ENCODE measurements around the gene WLS.
"Not testable (repeated sequence)": the region's sequence is repeated elsewhere in the genome, so short reads cannot be mapped to it uniquely, and the experiment has no call there.

Gene WLS

GRCh38 chr1:68173936-68174737, 58.2 kb downstream of the WLS start:
- H3K4me3 ChIP-seq (ENCODE audit: insufficient read length, low read depth): no peak overlapping the region
- H3K4me1 ChIP-seq (ENCODE audit: insufficient read depth, insufficient read length): no peaks in the 10 kb centered on the region
- no peak overlapping the region for H3K9ac ChIP-seq (ENCODE audit: insufficient read length, low read depth)
- no peaks in the 10 kb centered on the region for H3K27me3 ChIP-seq (ENCODE audit: insufficient read depth, insufficient read length)
- peaks cover 52% of the 10 kb centered on the region for H3K36me3 ChIP-seq (ENCODE audit: insufficient read depth, insufficient read length, low read length)
- H3K9me3 ChIP-seq (ENCODE audit: insufficient read depth, low read length): no peaks in the 10 kb centered on the region
- DNase-seq (ENCODE audit: low read depth, low spot score): no peak
- TF ChIP-seq YY1 (IDR thresholded peaks at IDR 0.05; ENCODE audit: insufficient read depth, insufficient read length) (no peak), ZNF274 (IDR thresholded peaks at IDR 0.05; ENCODE audit: low read depth, low read length) (no peak), SUZ12 (IDR thresholded peaks at IDR 0.05; ENCODE audit: extremely low read depth, insufficient read depth, insufficient read length) (no peak)

GRCh38 chr1:68173283-68173935, 58.9 kb downstream of the WLS start:
- DNase-seq (ENCODE audit: low read depth, low spot score): no peak
- H3K27me3 ChIP-seq (ENCODE audit: insufficient read depth, insufficient read length): no peaks in the 10 kb centered on the region
- H3K9ac ChIP-seq (ENCODE audit: insufficient read length, low read depth): no peak overlapping the region
- H3K9me3 ChIP-seq (ENCODE audit: insufficient read depth, low read length): no peaks in the 10 kb centered on the region
- peaks cover 48% of the 10 kb centered on the region for H3K36me3 ChIP-seq (ENCODE audit: insufficient read depth, insufficient read length, low read length)
- no peak overlapping the region for H3K4me3 ChIP-seq (ENCODE audit: insufficient read length, low read depth)
- no peaks in the 10 kb centered on the region for H3K4me1 ChIP-seq (ENCODE audit: insufficient read depth, insufficient read length)
- TF ChIP-seq YY1 (IDR thresholded peaks at IDR 0.05; ENCODE audit: insufficient read depth, insufficient read length) (no peak), SUZ12 (IDR thresholded peaks at IDR 0.05; ENCODE audit: extremely low read depth, insufficient read depth, insufficient read length) (no peak), ZNF274 (IDR thresholded peaks at IDR 0.05; ENCODE audit: low read depth, low read length) (no peak)

- not testable (repeated sequence) for H3K9ac ChIP-seq (ENCODE audit: insufficient read length, low read depth); H3K9me3 ChIP-seq (ENCODE audit: insufficient read depth, low read length); H3K4me1 ChIP-seq (ENCODE audit: insufficient read depth, insufficient read length); DNase-seq (ENCODE audit: low read depth, low spot score); H3K4me3 ChIP-seq (ENCODE audit: insufficient read length, low read depth); H3K27me3 ChIP-seq (ENCODE audit: insufficient read depth, insufficient read length)
- H3K36me3 ChIP-seq (ENCODE audit: insufficient read depth, insufficient read length, low read length): peaks cover 53% of the 10 kb centered on the region
Observed at GRCh38 chr1:68171795-68172194, 60.5 kb downstream of the WLS start.

- H3K4me3 ChIP-seq (ENCODE audit: insufficient read length, low read depth): no peak overlapping the region
- no peaks in the 10 kb centered on the region for H3K9me3 ChIP-seq (ENCODE audit: insufficient read depth, low read length)
- TF ChIP-seq ZNF274 (IDR thresholded peaks at IDR 0.05; ENCODE audit: low read depth, low read length) (no peak), YY1 (IDR thresholded peaks at IDR 0.05; ENCODE audit: insufficient read depth, insufficient read length) (no peak), SUZ12 (IDR thresholded peaks at IDR 0.05; ENCODE audit: extremely low read depth, insufficient read depth, insufficient read length) (no peak)
- no peak for DNase-seq (ENCODE audit: low read depth, low spot score)
- H3K9ac ChIP-seq (ENCODE audit: insufficient read length, low read depth): no peak overlapping the region
- no peaks in the 10 kb centered on the region for H3K27me3 ChIP-seq (ENCODE audit: insufficient read depth, insufficient read length)
- peaks cover 55% of the 10 kb centered on the region for H3K36me3 ChIP-seq (ENCODE audit: insufficient read depth, insufficient read length, low read length)
- H3K4me1 ChIP-seq (ENCODE audit: insufficient read depth, insufficient read length): no peaks in the 10 kb centered on the region
Observed at GRCh38 chr1:68168545-68169171, 63.7 kb downstream of the WLS start.

GRCh38 chr1:68167211-68167610, 65.1 kb downstream of the WLS start:
- Histone ChIP-seq H3K27me3 (ENCODE audit: insufficient read depth, insufficient read length) (no peaks in the 10 kb centered on the region), H3K36me3 (ENCODE audit: insufficient read depth, insufficient read length, low read length) (peaks cover 62% of the 10 kb centered on the region), H3K4me3 (ENCODE audit: insufficient read length, low read depth) (no peak overlapping the region), H3K9ac (ENCODE audit: insufficient read length, low read depth) (no peak overlapping the region), H3K4me1 (ENCODE audit: insufficient read depth, insufficient read length) (no peaks in the 10 kb centered on the region), H3K9me3 (ENCODE audit: insufficient read depth, low read length) (no peaks in the 10 kb centered on the region)
- TF ChIP-seq YY1 (IDR thresholded peaks at IDR 0.05; ENCODE audit: insufficient read depth, insufficient read length) (no peak), SUZ12 (IDR thresholded peaks at IDR 0.05; ENCODE audit: extremely low read depth, insufficient read depth, insufficient read length) (no peak), ZNF274 (IDR thresholded peaks at IDR 0.05; ENCODE audit: low read depth, low read length) (no peak)
- no peak for DNase-seq (ENCODE audit: low read depth, low spot score)

- no peaks in the 10 kb centered on the region for H3K9me3 ChIP-seq (ENCODE audit: insufficient read depth, low read length)
- no peak for DNase-seq (ENCODE audit: low read depth, low spot score)
- H3K36me3 ChIP-seq (ENCODE audit: insufficient read depth, insufficient read length, low read length): peaks cover 70% of the 10 kb centered on the region
- H3K4me3 ChIP-seq (ENCODE audit: insufficient read length, low read depth): no peak overlapping the region
- no peak overlapping the region for H3K9ac ChIP-seq (ENCODE audit: insufficient read length, low read depth)
- TF ChIP-seq ZNF274 (IDR thresholded peaks at IDR 0.05; ENCODE audit: low read depth, low read length): no peak
- no peak for TF ChIP-seq SUZ12 (IDR thresholded peaks at IDR 0.05; ENCODE audit: extremely low read depth, insufficient read depth, insufficient read length)
- TF ChIP-seq YY1 (IDR thresholded peaks at IDR 0.05; ENCODE audit: insufficient read depth, insufficient read length): no peak
- H3K27me3 ChIP-seq (ENCODE audit: insufficient read depth, insufficient read length): no peaks in the 10 kb centered on the region
- H3K4me1 ChIP-seq (ENCODE audit: insufficient read depth, insufficient read length): no peaks in the 10 kb centered on the region
Observed at GRCh38 chr1:68166348-68166747, 66.0 kb downstream of the WLS start.

- H3K9me3 ChIP-seq (ENCODE audit: insufficient read depth, low read length): no peaks in the 10 kb centered on the region
- H3K36me3 ChIP-seq (ENCODE audit: insufficient read depth, insufficient read length, low read length): peaks cover 70% of the 10 kb centered on the region
- no peaks in the 10 kb centered on the region for H3K4me1 ChIP-seq (ENCODE audit: insufficient read depth, insufficient read length)
- DNase-seq (ENCODE audit: low read depth, low spot score): no peak
- H3K9ac ChIP-seq (ENCODE audit: insufficient read length, low read depth): no peak overlapping the region
- H3K27me3 ChIP-seq (ENCODE audit: insufficient read depth, insufficient read length): no peaks in the 10 kb centered on the region
- no peak overlapping the region for H3K4me3 ChIP-seq (ENCODE audit: insufficient read length, low read depth)
- TF ChIP-seq ZNF274 (IDR thresholded peaks at IDR 0.05; ENCODE audit: low read depth, low read length): no peak
- TF ChIP-seq YY1 (IDR thresholded peaks at IDR 0.05; ENCODE audit: insufficient read depth, insufficient read length): no peak
- TF ChIP-seq SUZ12 (IDR thresholded peaks at IDR 0.05; ENCODE audit: extremely low read depth, insufficient read depth, insufficient read length): no peak
Observed at GRCh38 chr1:68165665-68166064, 66.7 kb downstream of the WLS start.
